HEK293 (cell line): ENCODE data around the gene DLG1.

Experiments used
- CTCF ChIP-seq: fragments of 450-650 bp; formaldehyde crosslinking; IDR thresholded peaks from 2 replicates; pipeline ENCODE4 v1.5.1; 2016; ENCODE audit warnings: missing biosample characterization, missing genetic modification characterization
- ELK4 ChIP-seq: IDR thresholded peaks from 2 replicates; pipeline ENCODE4 v1.6.1; 2011; ENCODE audit warnings: mild to moderate bottlenecking, low read depth, low read length, borderline replicate concordance
- MYNN ChIP-seq: fragments of 450-650 bp; formaldehyde crosslinking; IDR thresholded peaks from 2 replicates; pipeline ENCODE4 v1.5.1; 2016; ENCODE audit warnings: missing biosample characterization, missing genetic modification characterization, borderline replicate concordance
- PATZ1 ChIP-seq: fragments of 450-650 bp; formaldehyde crosslinking; IDR thresholded peaks from 2 replicates; pipeline ENCODE4 v1.5.1; 2016; ENCODE audit warnings: missing biosample characterization, missing genetic modification characterization
- ZFP69B ChIP-seq: fragments of 450-650 bp; formaldehyde crosslinking; IDR thresholded peaks from 2 replicates; pipeline ENCODE4 v1.5.1; 2016; ENCODE audit warnings: missing biosample characterization, missing genetic modification characterization
- ZNF677 ChIP-seq: fragments of 450-650 bp; IDR thresholded peaks from 2 replicates; pipeline ENCODE4 v1.5.0; 2018; ENCODE audit warnings: missing biosample characterization, mild to moderate bottlenecking, missing genetic modification characterization, moderate library complexity
- ZSCAN5A ChIP-seq: fragments of 450-650 bp; formaldehyde crosslinking; IDR thresholded peaks from 2 replicates; pipeline ENCODE4 v1.5.1; 2016; ENCODE audit warnings: missing biosample characterization, missing genetic modification characterization

- TF ChIP-seq ZFP69B (no peak), ZSCAN5A (tag by site-specific recombination) (no peak), CTCF (no peak), ELK4 (no peak), ZNF677 (no peak), MYNN (no peak), PATZ1 (no peak)
Observed at GRCh38 chr3:197029511-197030167, 268.8 kb downstream of the DLG1 start, which contains the start of gene MELTF.
